Measurements from ENCODE around the gene KRT7.

KRT7 gene

GRCh38 chr12:52232674-52233461 lies at the start of gene KRT7:
KRT7 (plus strand) TSS chr12:52233243; CDS start chr12:52233297, 54 bp downstream.
- no peak for DNase-seq (ENCODE audit: low spot score)

- DNase-seq (ENCODE audit: low spot score) = no peak
Measured at GRCh38 chr12:52183544-52183910, 49.5 kb upstream of the KRT7 start.

- no peak for DNase-seq (ENCODE audit: low spot score)
Measured at GRCh38 chr12:52183971-52184370, 49.1 kb upstream of the KRT7 start.

GRCh38 chr12:52184813-52185212 lies 48.2 kb upstream of the KRT7 start:
- no peak for DNase-seq (ENCODE audit: low spot score)

- DNase-seq (ENCODE audit: low spot score) = no peak
Measured at GRCh38 chr12:52185400-52185967, 47.6 kb upstream of the KRT7 start.

- no peak for DNase-seq (ENCODE audit: low spot score)
Measured at GRCh38 chr12:52186118-52186840, 46.8 kb upstream of the KRT7 start.

GRCh38 chr12:52187206-52187605 lies 45.8 kb upstream of the KRT7 start:
- no peak for DNase-seq (ENCODE audit: low spot score)

- no peak for DNase-seq (ENCODE audit: low spot score)
Measured at GRCh38 chr12:52187640-52188039, 45.4 kb upstream of the KRT7 start.

- DNase-seq (ENCODE audit: low spot score) = no peak
Measured at GRCh38 chr12:52188658-52189057, 44.4 kb upstream of the KRT7 start.

- DNase-seq (ENCODE audit: low spot score) = no peak
Measured at GRCh38 chr12:52189376-52190174, 43.5 kb upstream of the KRT7 start.

- no peak for DNase-seq (ENCODE audit: low spot score)
Measured at GRCh38 chr12:52190860-52191729, 41.9 kb upstream of the KRT7 start.

- no peak for DNase-seq (ENCODE audit: low spot score)
Measured at GRCh38 chr12:52191841-52192791, 40.9 kb upstream of the KRT7 start, which contains the start of gene KRT80. KRT80 (minus strand) TSS chr12:52192014; CDS start chr12:52191902, 112 bp downstream.

- no peak for DNase-seq (ENCODE audit: low spot score)
Measured at GRCh38 chr12:52193532-52193931, 39.5 kb upstream of the KRT7 start.

GRCh38 chr12:52193991-52194390 lies 39.1 kb upstream of the KRT7 start:
- no peak for DNase-seq (ENCODE audit: low spot score)

- DNase-seq (ENCODE audit: low spot score) = no peak
Measured at GRCh38 chr12:52195065-52195730, 37.8 kb upstream of the KRT7 start.

GRCh38 chr12:52197371-52198231 lies 35.4 kb upstream of the KRT7 start:
- DNase-seq (ENCODE audit: low spot score) = no peak

GRCh38 chr12:52198454-52199215 lies 34.4 kb upstream of the KRT7 start:
- DNase-seq (ENCODE audit: low spot score) = no peak

Measured in activated CD4-positive, alpha-beta T cell treated with anti-CD3 and anti-CD28 coated beads, Interleukin-2, Interleukin-4, amounts not matched to agents 100 ng/mL and 50 ng/mL, durations not matched to agents 16 hours and 8 hours (primary cell).